NCI-H2107 (cell line): ENCODE measurements around the gene ZC2HC1B.
"Not testable (repeated sequence)": the region's sequence is repeated elsewhere in the genome, so short reads cannot be mapped to it uniquely, and the experiment has no call there.

Source experiments
- DNase-seq: peaks from one replicate; lab custom pipeline; 2025; lab: John Stamatoyannopoulos, UW

ZC2HC1B gene

DNA sequence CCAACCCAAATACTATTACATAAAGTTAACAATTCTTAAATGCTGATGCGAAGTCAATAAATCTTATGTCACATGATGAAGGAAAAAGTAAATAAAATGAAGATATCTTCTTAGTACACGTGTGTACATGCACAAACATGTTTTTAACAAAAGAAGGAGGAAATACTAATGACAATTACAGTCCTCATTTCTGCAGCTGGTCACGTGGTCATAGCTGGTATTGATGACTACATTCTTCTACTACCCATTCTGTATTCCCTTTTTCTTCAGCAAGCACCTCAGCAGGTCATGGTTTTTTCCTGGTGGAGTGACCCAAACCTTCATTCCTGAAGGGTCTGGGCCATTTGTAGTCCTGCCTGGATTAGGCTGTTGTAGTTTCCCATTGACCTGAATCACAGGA, 4.5 kb downstream of the ZC2HC1B start:
- DNase-seq = not testable (repeated sequence)

DNA sequence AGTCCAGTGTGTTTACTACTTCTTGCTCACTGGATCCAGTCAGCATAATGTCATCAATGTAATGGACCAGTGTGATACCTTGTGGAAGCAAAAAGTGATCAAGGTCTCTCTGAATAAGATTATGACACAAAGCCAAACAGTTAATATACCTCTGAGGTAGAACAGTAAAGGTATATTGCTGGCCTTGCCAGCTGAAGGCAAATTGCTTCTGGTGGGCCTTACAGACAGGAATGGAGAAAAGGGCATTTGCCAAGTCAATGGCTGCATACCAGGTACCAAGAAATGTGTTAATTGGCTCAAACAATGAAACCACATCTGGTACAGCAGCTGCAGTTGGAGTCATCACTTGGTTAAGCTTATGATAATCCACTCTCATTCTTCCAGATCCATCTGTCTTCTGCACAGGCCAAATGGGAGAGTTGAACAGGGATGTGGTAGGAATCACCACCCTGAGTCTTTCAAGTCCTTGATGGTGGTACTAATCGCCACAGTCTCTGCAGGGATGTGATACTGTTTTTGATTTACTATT, 7.0 kb downstream of the ZC2HC1B start:
- DNase-seq = not testable (repeated sequence)

DNA sequence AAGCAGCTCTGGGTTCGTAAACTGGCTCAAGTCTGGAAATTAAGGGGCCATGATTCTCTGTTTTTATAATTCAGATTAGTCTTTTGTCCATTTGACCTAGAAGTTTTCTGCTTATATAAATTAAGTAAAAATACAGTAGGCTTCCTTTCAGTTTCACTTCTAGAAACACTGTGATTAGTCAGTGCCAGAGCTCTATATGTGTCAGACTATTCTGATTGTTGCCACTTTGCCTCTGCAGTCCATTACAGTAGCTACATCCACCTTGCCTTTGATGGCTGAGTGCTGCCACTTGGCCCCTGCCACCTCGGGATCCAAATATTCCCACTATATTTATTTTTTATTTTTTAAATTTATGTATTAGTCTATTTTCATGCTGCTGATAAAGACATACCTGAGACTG, 7.9 kb downstream of the ZC2HC1B start:
- no peak for DNase-seq

DNA sequence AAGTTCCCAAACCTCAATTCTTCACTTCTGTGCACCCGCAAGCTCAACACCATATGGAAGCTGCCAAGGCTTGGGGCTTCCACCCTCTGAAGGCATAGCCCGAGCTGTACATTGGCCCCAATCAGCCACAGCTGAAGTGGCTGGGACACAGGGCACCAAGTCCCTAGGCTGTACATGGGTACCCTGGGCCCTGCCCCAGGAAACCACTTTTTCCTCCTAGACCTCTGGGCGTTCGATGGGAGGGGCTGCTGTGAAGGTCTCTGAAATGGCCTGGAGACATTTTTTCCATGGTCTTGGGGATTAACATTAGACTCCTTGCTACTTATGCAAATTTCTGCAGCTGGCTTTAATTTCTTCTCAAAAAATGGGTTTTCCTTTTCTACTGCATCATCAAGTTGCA, 9.3 kb downstream of the ZC2HC1B start:
- not testable (repeated sequence) for DNase-seq

DNA sequence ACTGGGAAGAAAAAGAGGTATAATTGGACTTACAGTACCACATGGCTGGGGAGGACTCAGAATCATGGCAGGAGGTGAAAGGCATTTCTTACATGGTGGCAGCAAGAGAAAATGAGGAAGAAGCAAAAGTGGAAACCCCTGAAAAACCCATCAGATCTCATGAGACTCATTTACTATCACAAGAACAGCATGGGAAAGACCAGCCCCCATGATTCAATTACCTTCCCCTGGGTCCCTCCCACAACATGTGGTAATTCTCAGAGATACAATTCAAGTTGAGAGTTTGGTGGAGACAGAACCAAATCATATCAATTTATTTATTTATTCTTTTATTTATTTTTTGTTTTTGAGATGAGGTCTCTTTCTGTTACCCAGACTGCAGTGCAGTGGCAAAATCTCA, 10.2 kb downstream of the ZC2HC1B start:
- not testable (repeated sequence) for DNase-seq

DNA sequence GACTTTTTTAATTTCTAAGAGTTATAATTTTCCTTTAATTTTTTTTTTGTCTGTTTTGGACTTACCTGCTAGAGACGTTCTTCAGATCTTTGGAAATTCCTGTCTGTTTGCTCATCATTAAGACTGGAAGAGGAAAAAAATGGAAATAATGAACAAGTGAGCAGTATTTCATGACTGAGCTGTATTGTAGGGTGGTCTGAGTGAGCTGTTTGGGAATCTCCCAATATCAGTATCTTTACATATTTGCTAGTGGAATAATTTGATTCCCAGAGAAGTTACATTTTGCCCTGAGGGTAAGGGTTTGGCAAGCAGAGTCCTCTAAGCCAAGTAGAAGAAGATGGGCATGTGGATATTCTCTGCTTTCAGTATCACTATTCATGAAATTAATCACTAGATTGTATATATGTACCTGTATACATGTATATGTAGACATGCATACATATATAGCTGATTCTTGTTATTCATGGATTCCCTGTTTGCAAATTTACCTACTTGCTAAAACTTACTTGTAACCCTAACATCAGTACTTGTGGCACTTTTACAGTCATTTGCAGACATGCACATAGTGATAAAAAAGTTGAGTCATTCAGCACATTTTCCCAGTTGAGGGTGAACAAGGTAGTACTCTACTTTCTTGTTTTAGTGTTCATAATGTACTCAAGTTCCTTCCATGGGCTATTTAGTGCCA, 13.5 kb downstream of the ZC2HC1B start:
- no peak for DNase-seq

DNA sequence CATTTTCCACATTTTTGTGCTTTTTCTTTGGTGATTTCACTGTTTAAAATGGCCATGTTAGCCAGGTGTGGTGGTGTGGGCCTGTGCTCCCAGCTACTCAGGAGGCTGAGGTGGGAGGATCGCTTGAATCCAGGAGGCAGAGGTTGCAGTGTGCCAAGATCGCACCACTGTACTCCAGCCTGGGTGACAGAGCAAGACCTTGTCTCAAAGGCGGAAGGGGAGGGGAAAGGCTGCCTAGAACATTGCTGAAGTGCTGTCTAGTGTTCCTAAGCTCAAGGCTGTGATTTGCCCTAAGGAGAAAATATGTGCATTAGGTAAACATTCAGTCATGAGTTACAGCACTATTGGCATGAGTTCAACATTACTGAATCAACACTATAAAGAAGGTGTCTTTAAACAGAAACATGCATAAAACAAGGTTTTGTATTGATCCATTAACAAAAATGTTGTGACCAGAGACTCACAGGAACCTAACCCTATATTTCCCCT, 14.0 kb downstream of the ZC2HC1B start:
- no peak for DNase-seq

DNA sequence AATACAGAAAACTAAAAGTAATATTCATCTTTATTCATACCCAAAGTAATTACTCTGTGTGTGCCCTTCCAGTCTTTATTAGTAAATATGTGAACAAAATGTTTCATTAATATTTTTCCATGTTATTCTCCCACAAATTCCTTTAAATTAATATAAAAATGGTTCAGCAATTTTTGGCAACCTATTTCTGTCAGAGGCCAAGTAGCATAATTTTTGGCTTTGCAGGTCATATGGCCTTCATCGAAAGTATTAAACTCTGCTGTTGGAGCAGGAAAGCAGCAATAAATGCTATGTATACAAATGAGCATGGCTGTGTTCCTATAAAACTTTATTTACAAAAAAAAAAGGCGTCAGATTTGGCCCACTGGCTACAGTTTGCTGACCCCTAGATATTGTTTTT, 16.1 kb downstream of the ZC2HC1B start:
- no peak for DNase-seq

DNA sequence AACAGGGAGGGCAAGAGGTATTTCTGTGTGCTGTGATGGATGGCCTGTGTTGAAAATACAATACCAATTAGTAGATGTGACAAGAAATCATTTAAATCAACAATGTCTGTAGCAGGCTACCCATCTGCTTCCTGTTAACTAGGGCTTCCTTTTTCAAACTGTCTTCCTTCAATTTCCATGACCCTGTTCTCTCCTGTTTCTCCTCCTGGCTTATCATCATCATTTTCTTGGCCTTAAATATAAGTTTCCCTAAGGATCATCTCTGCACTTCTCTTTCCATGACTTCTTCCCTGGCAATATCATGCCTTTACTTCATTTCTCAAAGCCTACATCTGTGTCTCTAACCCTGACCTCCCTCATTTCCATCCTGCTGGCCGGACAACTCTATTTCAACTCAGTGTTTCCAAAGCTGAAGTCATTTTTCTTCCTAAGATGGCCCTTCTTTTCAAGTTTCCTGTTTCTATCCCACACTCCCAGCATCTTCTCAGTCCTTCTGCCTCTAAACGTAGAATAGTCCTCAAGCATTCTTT, 18.2 kb downstream of the ZC2HC1B start:
- no peak for DNase-seq

DNA sequence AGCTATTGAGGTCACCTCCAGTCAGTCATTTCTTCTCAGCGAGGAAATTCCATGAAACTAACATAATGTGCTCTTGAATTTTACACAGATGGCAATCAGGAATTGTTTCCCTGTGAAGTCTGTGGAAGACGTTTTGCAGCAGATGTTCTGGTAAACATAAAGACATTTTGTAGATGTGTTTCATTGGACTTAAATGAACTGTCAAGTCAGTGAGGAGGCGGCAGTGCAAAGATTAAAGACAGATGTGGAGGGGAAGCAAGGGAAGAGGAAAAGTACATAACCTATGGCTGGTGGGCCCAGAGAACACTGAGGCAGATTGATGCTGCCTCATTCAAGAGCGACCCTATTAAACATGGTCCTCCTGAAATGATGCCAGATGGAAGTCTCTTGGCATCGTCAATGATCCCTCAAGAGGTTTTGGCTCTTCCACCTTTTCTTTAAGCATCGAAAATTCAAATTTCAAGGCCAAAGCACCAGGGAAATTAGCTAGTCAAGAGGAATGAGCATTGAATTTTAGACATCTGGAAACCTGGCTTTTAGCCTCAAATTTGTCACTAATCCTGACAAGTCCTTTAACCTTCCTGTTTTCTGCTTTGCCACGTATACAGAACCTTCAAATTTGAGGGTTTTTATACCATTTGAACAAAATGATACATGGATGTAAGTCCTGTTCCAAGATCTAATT, 20.1 kb downstream of the ZC2HC1B start:
- DNase-seq = no peak

DNA sequence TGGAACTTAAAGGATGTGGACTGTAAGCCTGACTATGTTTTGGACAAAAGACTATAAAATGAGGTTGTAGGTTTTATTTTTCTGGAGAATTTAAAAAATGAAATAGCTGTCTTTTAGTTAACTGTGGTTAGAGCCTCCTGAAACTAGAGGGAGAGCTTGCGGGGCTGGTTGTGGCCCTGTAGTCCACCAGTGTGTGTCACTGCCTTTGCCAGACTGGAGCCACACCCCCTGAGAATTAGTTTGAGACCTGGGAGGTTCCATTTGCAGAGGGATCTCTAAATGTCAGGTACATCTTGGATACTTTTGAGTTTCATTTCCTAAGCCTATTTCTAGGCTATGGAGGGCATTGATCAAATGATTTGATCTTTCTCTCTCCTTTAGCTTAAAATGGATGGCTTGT, 20.8 kb downstream of the ZC2HC1B start:
- DNase-seq = no peak

DNA sequence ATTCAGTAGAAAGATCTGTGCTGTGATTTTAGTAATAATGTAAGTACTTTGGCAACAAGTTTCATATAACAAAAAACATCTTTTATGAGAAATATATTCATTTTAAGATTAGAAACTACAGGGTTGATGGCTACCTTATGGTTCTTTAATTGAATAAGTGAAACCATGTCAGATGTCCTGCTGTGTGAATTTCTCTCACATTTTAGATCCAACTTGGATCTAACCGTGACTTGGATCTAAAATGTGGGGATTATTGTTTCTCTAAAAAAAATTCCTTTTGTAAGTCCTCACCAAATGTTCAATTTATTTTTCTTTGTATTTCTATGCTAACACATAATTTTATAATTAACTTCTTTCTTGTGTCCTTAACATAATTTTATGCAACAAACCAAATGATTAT, 30.4 kb downstream of the ZC2HC1B start:
- no peak for DNase-seq

DNA sequence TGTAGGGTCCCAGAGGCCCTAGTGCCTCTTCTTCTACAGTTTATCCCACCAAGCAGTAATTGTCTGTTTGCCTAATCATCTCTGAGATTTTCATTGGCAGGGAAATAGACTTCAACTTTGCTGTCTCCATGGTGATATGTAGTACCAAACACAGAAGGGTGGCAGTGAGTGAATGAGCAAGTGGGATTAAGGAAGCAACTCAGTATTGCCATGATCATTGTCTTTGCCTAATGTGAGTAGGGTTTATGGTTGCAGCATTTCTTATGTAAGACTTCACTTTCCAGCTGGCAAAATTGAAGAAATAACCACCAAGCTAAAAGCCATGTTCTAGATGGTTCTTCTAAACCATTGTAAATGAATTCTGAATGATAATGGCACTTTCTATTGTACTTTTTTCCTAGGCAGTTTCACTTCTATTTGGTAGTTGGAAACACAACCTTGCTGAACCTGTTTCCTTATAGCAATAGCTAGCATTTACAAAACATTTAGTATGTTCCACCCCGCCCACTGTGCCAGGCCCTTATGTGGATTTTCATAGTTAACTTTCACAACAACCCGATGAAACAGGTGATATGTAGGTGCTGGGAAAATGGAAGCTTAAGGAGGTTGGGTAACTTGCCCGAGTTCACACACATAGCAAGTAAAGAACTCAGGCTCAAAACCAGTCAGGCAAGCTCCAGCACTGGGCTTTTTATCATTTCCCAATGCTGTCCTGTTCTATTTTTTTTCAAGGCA, 32.0 kb downstream of the ZC2HC1B start:
- no peak for DNase-seq

DNA sequence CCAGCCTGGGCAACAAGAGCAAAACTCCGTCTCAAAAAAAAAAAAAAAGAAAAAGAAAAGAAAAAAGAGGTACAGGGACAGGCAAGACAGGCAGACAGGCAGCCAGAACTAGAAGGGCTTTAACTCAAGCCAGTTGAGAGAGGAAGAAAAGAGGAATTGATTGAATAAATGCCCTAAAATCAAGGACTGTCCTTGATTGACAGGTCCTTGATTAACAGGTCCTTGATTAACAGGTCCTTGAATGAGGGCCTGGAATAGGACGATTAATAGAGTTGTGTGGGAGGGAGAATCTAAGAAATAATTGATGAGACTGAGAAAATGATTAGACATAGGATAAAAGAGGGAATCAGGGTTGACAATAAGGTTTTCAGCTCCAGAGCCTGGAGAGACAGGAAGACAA, 36.1 kb downstream of the ZC2HC1B start:
- no peak for DNase-seq

DNA sequence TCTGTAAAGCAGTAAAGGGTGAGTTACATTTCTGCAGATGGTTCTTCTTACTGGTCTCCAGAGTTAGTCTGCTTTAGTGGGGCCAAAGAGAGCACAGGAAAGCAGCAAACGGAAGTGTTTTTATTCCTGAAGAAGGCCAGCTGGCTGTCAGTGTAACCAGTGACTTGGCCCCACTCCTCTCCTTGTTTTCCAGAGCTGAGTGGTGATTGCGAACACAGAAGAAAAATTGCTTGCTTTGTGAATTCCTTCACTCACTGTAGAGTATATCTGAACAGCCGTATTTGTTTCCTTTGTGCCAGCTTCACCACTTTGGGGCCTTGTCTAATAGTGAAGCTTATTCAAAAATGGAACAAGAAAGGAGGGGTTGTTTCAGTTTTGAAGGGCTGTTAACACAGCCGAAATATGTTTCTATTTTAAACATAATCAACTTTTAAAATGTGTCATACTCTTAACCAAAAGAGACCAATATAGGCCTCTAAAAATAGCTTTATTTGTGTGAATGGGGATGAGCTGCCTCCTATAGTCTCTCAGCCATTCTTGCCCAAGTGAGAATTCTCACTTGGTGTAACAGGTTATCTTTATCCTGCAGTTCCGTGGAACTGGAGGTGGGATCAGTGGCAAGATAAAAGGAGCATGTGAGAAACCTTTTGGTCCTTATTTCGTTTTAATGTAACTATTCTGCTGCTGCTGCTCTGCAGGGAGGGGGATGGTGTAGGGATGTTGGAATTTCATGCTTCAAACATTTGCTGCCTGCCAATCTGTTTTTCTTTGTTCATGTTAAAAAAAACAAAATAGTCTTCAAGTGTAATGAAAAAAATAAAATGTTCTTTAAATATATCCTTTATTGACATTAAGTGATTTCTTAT, 37.8 kb downstream of the ZC2HC1B start:
- no peak for DNase-seq

DNA sequence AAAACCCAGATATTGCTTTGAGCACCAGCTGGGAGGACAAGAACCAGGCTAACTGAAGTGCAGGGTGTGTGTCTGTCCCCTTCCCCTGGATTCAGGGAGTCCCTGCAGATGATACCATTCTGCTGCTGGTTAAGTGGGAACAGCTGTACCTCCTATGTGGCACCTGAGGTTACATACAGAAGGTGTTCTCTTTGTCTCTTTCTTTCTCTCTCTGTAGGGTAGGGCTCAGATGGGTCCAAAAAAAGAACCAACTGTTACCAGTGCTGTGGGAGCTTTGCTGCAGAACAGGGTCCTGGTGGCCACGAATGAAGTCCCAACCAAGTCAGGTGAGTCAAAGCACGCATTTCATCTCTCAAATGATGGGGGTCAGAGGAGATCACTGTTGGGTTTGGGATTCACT, 38.6 kb downstream of the ZC2HC1B start:
- DNase-seq = no peak

DNA sequence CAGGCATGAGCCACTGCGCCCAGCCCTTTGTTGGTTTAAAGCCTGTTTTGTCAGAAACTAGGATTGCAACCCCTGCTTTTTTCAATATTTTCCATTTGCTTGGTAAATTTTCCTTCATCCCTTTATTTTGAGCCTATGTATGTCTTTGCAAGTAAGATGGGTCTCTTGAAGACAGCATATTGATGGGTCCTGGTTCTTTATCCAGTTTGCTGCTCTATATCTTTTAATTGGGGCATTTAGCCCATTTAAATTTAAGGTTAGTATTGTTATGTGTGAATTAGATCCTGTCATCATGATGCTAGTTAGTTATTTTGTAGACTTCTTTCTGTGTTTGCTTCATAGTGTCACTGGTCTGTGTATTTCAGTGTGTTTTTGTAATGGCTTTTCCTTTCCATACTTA, 46.8 kb downstream of the ZC2HC1B start:
- DNase-seq = no peak

DNA sequence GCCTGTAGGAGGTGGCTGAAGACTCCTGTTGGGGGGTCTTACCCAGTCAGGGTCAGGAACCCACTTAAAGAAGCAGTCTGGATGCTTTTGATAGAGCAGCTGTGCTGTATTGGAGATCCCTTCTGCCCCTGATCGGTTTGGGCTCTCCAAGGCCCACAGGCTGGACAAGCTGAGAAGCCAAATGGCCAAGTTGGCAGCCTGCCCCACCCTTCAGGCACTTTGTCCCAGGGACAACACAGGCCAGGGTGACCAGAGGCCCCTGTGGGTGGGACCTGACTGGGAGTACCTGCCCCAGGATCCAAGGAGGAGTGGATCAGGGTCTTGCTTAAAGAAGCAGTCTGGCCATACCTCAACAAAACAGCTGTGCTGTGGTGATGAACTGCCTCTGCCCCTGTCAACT, 48.4 kb downstream of the ZC2HC1B start:
- DNase-seq = no peak

DNA sequence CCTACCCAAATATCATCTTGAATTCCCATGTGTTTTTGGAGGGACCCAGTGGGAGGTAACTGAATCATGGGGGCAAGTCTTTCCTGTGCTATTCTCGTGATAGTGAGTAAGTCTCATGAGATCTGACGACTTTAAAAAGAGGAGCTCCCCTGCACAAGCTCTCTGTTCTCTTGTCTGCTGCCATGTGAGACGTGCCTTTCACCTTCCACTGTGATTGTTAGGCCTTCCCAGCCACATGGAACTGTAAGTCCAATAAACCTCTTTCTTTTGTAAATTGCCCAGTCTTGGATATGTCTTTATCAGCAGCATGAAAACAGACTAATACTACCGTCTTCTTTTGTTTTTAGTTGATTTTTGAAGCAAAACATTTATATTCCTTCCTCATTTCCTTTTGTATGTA, 52.8 kb downstream of the ZC2HC1B start:
- not testable (repeated sequence) for DNase-seq

DNA sequence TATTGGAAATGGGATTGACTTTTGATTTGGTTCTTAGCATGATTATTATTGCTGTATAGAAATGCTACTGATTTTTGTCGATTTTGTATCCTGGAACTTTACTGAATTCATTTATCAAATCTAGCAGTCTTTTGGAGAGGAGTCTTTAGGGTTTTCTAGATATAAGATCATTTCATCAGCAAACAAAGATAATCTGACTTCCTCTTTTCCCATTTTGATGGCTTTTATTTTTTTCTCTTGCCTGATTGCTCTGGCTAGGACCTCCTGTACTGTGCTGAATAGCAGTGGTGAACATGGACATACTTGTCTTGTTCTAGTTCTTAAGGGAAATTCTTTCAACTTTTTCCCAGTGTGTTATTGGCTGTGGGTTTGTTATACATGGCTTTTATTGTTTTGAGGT, 64.6 kb downstream of the ZC2HC1B start:
- DNase-seq = no peak

DNA sequence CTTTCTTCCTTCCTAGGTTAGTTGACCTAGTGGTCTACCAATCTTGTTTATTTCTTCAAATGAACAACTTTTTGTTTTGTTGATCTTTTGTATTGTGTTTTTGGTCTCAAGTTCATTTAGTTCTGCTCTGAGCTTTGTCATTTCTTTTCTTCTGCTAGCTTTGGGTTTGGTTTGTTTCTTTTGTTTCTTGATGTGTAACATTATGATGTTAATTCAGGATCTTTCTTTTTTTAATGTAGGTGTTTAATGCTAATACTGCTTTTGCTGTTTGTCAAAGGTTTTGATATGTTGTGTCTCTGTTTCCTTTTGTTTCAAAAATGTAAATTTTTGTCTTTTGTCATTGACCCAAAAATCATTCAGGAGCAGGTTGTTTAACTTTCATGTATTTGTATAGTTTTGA, 65.7 kb downstream of the ZC2HC1B start:
- DNase-seq = no peak

DNA sequence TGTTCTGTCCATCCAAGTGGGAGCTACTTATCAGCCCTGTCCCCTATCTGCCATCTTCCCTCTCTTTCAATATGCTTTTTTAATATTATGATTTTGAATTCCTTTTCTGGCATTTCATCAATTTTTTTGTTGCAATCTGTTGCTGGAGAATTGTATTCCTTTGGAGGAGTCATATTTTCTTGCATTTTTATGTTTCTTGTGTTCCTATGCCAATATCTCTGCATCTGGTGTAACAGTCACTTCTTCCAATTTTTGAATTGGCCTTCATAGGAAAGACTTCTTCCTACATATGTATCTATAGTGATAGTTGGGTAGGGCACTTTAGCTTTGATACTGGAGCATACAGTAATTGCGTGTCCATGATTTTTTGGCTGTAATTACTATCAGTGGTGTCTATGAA, 70.1 kb downstream of the ZC2HC1B start:
- DNase-seq = no peak
